OCI-LY7 (cell line): ENCODE data around the gene KDSR. TPM values are rescaled to one million over a fixed set of nuclear protein-coding genes. Genes with fewer than 3 reads are reported as not detected.

Experiments used
- BruUV-seq: library from RNA; stranded (reverse); fragments of 400-500 nt; replicated peaks from 2 replicates; lab custom pipeline; 2021; lab: Mats Ljungman, UMichigan
- CTCF ChIA-PET: fragments of 300-600 bp; sonication (Branson Sonifier 250); formaldehyde crosslinking; loops from one replicate; lab custom pipeline; 2022; ENCODE audit warnings: antibody characterized with exemption; ENCODE audit not compliant: unreplicated experiment; lab: Charles Lee
- POLR2A ChIA-PET: fragments of 300-600 bp; sonication (Branson Sonifier 250); formaldehyde crosslinking; loops from one replicate; lab custom pipeline; 2022; ENCODE audit warnings: antibody characterized with exemption; lab: Charles Lee
- DNase-seq: peaks from one replicate; pipeline ENCODE4 v3.0.0-alpha.2; 2015; ENCODE audit warnings: low spot score
- H2AFZ ChIP-seq: fragments of 200-600 bp; sonication (generic), shearing (Covaris generic); 2 replicates; pipeline ENCODE4 v1.6.1; 2014; ENCODE audit warnings: mild to moderate bottlenecking, antibody characterized with exemption, low read length, moderate library complexity
- H3K27ac ChIP-seq: fragments of 200-600 bp; sonication (generic); 2 replicates; pipeline ENCODE4 v1.5.1; 2014; ENCODE audit warnings: mixed run types, low read depth, mild to moderate bottlenecking, moderate library complexity, low read length, inconsistent platforms; ENCODE audit not compliant: poor library complexity, severe bottlenecking
- H3K36me3 ChIP-seq: fragments of 200-600 bp; sonication (generic); 2 replicates; pipeline ENCODE4 v1.6.1; 2014; ENCODE audit warnings: mild to moderate bottlenecking, antibody characterized with exemption, low read length, moderate library complexity, mixed read lengths; ENCODE audit not compliant: insufficient read depth
- H3K4me1 ChIP-seq: fragments of 200-600 bp; sonication (generic); 2 replicates; pipeline ENCODE4 v1.5.1; 2014; ENCODE audit warnings: mild to moderate bottlenecking, low read length; ENCODE audit not compliant: insufficient read depth, poor library complexity, severe bottlenecking
- H3K4me2 ChIP-seq: fragments of 200-600 bp; sonication (generic); 2 replicates; pipeline ENCODE4 v1.6.1; 2014; ENCODE audit warnings: mild to moderate bottlenecking, low read length
- H3K4me3 ChIP-seq: fragments of 200-600 bp; sonication (generic); 2 replicates; pipeline ENCODE4 v1.5.1; 2014; ENCODE audit warnings: mild to moderate bottlenecking, low read depth, low read length; ENCODE audit not compliant: poor library complexity, severe bottlenecking
- H3K79me2 ChIP-seq: fragments of 200-600 bp; sonication (generic); 2 replicates; pipeline ENCODE4 v1.6.1; 2016; ENCODE audit warnings: low read depth, mild to moderate bottlenecking, low read length, moderate library complexity, mixed read lengths; ENCODE audit not compliant: insufficient read depth
- H3K9me2 ChIP-seq: fragments of 200-600 bp; sonication (generic); 2 replicates; pipeline ENCODE4 v1.6.1; 2016; ENCODE audit warnings: mild to moderate bottlenecking, low read length, mixed read lengths; ENCODE audit not compliant: insufficient read depth
- H3K9me3 ChIP-seq: fragments of 200-600 bp; sonication (generic); 2 replicates; pipeline ENCODE4 v1.6.1; 2014; ENCODE audit warnings: mild to moderate bottlenecking, mixed run types, low read length, mixed read lengths
- H4K20me1 ChIP-seq: fragments of 200-600 bp; sonication (generic); 2 replicates; pipeline ENCODE4 v1.6.1; 2014; ENCODE audit warnings: mild to moderate bottlenecking, antibody characterized with exemption, low read length, moderate library complexity, mixed read lengths; ENCODE audit not compliant: insufficient read depth
- EZH2phosphoT487 ChIP-seq: fragments of 200-600 bp; sonication (generic); IDR thresholded peaks from 2 replicates; pipeline ENCODE4 v1.6.1; 2018; ENCODE audit warnings: low read depth, borderline replicate concordance, mild to moderate bottlenecking, mixed run types, antibody characterized with exemption, low read length, moderate library complexity, mixed read lengths
- intact Hi-C: fragments of 100-400 bp; cut with micrococcal nuclease; formaldehyde crosslinking; loops from one replicate; pipeline ENCODE4 v1.10.0; 2022; ENCODE audit not compliant: unreplicated experiment
- total RNA-seq, 2 experiments: library from RNA; depleted of rRNA in 1 of 2; stranded (reverse); fragments of >200 nt in 1 of 2; shearing (Covaris generic) in 1 of 2; gene quantifications; 2 replicates each; pipeline ENCODE4 v1.2.3, GENCODE V29; 2014 to 2022
- TF ChIP-seq, protein P1 (sequence below): fragments of 200-600 bp; sonication (generic); conservative IDR thresholded peaks from 2 replicates; pipeline ENCODE4 v1.5.1; 2014; ENCODE audit warnings: mild to moderate bottlenecking, antibody characterized with exemption, low read length, moderate library complexity, mixed read lengths

KDSR gene
- total RNA-seq, 2 experiments from 2014 or later = 6.5 to 13.4 TPM

GRCh38 chr18:63322908-63323634 lies 43.9 kb downstream of the KDSR start:
- ChIA-PET CTCF (interaction anchor here (1.2 kb wide), 1 partner anchor 192 kb away, joined by 4 read pairs; no protein-coding TSS in a partner anchor), POLR2A (interaction anchor here (0.7 to 0.9 kb wide), 2 partner anchors 9 to 41 kb away, joined by 3 read pairs; no protein-coding TSS in a partner anchor)
- Histone ChIP-seq H3K9me3 (no peaks in the 10 kb centered on the region), H3K36me3 (no peaks in the 10 kb centered on the region), H3K4me1 (peaks cover 17% of the 10 kb centered on the region), H3K4me3 (no peak overlapping the region), H3K4me2 (peak overlapping the region; percentile 67; the same call in 1 of the 2 replicates), H4K20me1 (no peaks in the 10 kb centered on the region), H3K27ac (no peak overlapping the region), H3K9me2 (no peaks in the 10 kb centered on the region), H3K79me2 (no peaks in the 10 kb centered on the region), H2AFZ (peak overlapping the region; percentile 58; the same call in 1 of the 2 replicates)
- no peak for TF ChIP-seq EZH2phosphoT487
- TF ChIP-seq, protein P1, sequence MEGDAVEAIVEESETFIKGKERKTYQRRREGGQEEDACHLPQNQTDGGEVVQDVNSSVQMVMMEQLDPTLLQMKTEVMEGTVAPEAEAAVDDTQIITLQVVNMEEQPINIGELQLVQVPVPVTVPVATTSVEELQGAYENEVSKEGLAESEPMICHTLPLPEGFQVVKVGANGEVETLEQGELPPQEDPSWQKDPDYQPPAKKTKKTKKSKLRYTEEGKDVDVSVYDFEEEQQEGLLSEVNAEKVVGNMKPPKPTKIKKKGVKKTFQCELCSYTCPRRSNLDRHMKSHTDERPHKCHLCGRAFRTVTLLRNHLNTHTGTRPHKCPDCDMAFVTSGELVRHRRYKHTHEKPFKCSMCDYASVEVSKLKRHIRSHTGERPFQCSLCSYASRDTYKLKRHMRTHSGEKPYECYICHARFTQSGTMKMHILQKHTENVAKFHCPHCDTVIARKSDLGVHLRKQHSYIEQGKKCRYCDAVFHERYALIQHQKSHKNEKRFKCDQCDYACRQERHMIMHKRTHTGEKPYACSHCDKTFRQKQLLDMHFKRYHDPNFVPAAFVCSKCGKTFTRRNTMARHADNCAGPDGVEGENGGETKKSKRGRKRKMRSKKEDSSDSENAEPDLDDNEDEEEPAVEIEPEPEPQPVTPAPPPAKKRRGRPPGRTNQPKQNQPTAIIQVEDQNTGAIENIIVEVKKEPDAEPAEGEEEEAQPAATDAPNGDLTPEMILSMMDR = peak; percentile 77
- peak; percentile 66 for DNase-seq
- intact Hi-C loops = loop anchor here (1.0 to 5.0 kb wide), 3 partner anchors 192 to 307 kb away; no protein-coding TSS in a partner anchor
- no TSS peak for BruUV-seq

DNA sequence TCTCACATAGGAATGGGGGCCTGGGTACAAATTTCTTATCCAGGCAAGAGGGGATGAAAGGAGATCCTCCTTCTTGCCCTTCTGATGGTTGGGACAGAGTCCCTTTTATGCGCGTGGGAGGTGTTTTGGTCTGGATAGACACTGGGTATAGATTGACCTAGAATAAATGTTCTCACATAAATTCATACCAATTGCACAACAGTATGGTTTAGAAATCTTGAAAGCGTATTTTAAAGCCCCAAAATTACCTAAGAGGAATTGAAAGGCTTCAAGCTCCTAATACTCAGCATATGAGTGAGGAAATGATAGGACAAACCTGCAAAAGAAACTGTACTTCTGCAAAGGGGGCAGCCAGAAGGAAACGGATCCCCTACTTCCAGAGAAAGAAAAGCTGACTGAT lies 44.8 kb downstream of the KDSR start:
- H3K4me1 ChIP-seq = peaks cover 17% of the 10 kb centered on the region
- no peaks in the 10 kb centered on the region for H3K36me3 ChIP-seq
- no peaks in the 10 kb centered on the region for H3K9me2 ChIP-seq
- no peaks in the 10 kb centered on the region for H4K20me1 ChIP-seq
- no peak overlapping the region for H3K27ac ChIP-seq
- peak overlapping the region; percentile 67; the same call in 1 of the 2 replicates for H3K4me2 ChIP-seq
- no peaks in the 10 kb centered on the region for H3K9me3 ChIP-seq
- CTCF ChIA-PET = no interaction called here
- DNase-seq = no peak
- no TSS peak for BruUV-seq
- POLR2A ChIA-PET = interaction anchor here (0.7 kb wide), 1 partner anchor 96 kb away, joined by 3 read pairs; no protein-coding TSS in a partner anchor
- 0 out of 2 replicates have a peak overlapping the region, but pooled peaks have one; percentile 58 for H2AFZ ChIP-seq
- no peak overlapping the region for H3K4me3 ChIP-seq
- intact Hi-C loops = loop anchor here (2.0 to 5.0 kb wide), 2 partner anchors 191 to 205 kb away; no protein-coding TSS in a partner anchor
- H3K79me2 ChIP-seq = no peaks in the 10 kb centered on the region
- no peak for TF ChIP-seq EZH2phosphoT487
- TF ChIP-seq, protein P1 = no peak
